GM10847 (cell line): ENCODE results near the gene CXCL8.

ENCODE experiments used
- POLR2A ChIP-seq: IDR thresholded peaks from 2 replicates; pipeline ENCODE4 v1.6.1; 2011; ENCODE audit not compliant: insufficient read length; ENCODE audit errors: extremely low read depth

CXCL8 gene

DNA sequence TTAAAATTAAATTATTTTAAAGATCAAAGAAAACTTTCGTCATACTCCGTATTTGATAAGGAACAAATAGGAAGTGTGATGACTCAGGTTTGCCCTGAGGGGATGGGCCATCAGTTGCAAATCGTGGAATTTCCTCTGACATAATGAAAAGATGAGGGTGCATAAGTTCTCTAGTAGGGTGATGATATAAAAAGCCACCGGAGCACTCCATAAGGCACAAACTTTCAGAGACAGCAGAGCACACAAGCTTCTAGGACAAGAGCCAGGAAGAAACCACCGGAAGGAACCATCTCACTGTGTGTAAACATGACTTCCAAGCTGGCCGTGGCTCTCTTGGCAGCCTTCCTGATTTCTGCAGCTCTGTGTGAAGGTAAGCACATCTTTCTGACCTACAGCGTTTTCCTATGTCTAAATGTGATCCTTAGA, at the start of gene CXCL8:
Gene CXCL8 (plus strand): TSS at position 217 of the 426 bp plus-strand sequence. CDS start 90 bp downstream, at position 307.
- TF ChIP-seq POLR2A, result no peak

GRCh38 chr4:73691759-73692158, 48.6 kb upstream of the CXCL8 start:
- TF ChIP-seq POLR2A, result no peak

DNA sequence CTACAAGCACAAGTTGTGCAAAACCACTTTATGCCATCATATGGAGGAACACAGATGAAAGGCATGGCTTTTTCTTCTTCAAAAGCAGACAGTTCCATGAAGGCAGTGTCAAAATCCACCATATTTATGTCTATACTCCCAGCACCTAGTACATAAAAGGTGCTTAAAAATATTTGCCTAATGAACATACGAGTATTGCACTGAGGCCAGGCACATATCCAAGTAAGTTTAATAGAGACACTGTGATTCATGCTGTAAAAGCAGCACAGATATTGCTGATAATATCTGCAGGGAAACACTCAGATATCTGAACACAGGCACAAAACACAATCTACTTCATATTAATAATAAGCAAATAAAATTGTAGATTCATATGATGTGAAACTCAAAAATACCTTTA, 48.1 kb upstream of the CXCL8 start:
- TF ChIP-seq POLR2A, result no peak

DNA sequence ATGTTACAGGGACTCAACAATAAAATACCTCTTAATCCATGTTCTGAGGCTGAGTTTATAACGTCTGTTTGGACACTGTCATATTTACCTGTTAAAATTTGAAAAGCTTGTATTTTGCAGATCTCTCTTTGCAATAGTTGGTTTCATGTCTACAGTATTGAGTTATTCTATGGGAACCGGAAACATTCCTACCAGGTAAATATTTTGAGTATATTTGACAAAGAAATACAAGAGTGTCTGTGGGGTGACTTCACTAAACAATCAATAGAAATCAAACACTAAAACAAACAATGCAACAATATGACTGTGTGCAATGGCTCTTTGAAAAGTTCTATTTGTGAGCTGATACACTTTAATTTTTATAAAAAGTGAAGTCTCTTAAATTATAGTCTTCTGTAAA, 47.7 kb upstream of the CXCL8 start:
- no peak for TF ChIP-seq POLR2A

DNA sequence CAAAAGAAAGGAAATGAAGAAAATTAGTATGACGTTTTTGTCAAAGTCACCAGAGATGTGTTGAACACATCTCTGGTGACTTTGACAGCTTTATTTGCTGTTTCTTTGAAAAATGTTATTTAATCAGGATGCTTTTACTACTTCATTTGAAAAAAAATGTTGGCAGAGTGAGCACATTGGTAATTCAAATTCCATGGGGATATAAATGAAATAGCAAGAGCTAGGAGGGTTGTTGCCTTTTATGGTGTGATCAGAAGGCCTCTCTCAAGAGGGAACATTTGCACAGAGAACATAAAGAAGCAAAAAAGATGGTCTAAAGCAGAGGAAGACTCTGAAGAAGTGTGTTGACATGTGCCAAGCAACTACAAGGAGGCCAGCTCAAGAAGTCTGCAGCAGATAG, 46.6 kb upstream of the CXCL8 start:
- no peak for TF ChIP-seq POLR2A

DNA sequence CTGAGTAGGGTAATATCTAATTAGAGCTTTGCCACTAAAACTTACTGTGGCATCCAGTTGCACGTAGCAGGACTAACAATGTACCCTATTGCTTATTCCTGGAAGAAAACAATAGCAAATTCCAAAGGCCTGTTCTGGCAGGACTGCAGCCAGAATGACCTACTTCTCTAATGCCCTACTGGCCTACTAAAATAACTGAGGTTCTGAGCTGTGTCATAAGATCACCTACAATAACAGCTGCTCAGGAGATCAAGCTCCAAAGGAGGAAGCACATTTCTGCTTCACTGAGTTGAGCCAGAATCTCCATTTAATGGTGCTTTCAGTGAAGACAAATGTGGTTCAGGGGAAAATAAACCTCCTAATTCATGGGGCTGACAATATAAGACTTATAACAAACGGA, 42.2 kb upstream of the CXCL8 start:
- no peak for TF ChIP-seq POLR2A

GRCh38 chr4:73701116-73701515, 39.3 kb upstream of the CXCL8 start:
- TF ChIP-seq POLR2A, result no peak

- TF ChIP-seq POLR2A, result no peak
Measured at GRCh38 chr4:73702796-73703287, 37.5 kb upstream of the CXCL8 start.

DNA sequence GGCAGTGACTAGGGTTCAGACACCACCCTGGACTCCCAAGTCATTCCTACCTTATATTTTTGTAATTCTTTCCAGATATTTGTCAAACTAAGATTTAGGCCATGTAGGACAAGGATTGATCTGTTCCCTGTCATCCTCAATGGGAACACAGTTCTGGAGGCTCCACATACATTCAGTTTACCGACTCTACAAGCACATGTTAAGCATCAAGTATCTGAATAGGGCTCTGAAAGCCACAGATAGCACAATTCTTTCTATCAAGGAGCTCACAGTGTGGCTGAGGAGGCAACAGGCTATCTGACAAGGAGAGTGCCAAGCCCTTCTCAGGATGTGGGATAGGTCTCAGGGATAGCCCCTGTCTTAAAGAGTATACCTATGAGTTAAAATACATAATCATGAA, 37.0 kb upstream of the CXCL8 start:
- no peak for TF ChIP-seq POLR2A

DNA sequence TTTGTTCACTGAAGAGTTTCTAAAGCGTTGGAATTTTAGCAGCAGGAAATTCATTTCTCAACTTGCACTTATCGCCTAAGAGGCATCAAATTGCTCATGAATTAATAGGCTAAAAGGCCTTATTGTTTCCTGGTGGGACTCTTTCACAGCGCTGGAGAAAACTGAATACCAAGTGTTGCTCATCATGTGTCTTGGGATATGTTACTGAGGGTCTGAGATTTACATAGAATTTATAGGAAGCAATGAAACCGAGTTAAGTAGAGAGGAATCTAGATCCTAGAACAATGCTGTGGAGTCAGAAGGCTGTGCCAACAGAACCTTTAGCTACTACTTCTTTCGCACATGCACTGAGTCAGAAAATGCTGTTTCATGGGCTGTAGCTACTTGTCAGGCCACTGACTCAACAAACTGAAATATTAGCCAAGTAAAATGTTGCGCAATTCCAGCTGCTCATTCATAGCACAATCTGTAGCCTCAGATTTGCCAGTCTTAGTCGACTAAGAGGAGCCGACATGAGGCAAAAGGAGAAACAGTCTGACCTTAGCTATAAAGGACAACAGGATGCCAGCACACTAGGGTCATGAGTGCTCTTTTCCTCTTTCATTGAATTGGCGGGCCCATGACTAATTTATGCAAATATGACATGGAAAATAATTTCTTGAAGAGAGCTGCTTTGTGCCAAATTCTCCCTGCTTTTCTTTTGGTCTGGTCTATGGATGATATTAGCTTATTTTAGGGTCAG, 35.9 kb upstream of the CXCL8 start:
- TF ChIP-seq POLR2A, result no peak

- no peak for TF ChIP-seq POLR2A
Measured at GRCh38 chr4:73705056-73705432, 35.3 kb upstream of the CXCL8 start.

DNA sequence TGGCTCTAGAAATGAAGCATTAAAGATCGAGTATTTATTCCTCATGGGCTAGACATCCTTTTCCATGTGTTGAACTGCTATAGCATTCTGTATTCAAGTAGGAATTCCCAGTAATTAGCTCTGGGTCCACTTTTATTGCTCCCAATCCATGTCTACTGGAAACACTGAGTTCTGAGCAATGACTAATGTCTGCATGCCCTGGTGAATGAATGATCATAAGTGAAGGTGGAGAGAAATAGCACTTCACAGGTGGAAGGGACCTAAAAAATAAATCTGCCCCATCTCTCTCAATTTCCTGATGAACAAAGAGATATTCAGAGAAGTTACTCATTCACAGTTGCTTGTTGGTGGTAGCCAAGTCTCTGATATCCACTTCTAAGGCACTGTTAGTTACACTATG, 34.6 kb upstream of the CXCL8 start:
- TF ChIP-seq POLR2A, result no peak

- no peak for TF ChIP-seq POLR2A
Measured at GRCh38 chr4:73706811-73707210, 33.6 kb upstream of the CXCL8 start.

DNA sequence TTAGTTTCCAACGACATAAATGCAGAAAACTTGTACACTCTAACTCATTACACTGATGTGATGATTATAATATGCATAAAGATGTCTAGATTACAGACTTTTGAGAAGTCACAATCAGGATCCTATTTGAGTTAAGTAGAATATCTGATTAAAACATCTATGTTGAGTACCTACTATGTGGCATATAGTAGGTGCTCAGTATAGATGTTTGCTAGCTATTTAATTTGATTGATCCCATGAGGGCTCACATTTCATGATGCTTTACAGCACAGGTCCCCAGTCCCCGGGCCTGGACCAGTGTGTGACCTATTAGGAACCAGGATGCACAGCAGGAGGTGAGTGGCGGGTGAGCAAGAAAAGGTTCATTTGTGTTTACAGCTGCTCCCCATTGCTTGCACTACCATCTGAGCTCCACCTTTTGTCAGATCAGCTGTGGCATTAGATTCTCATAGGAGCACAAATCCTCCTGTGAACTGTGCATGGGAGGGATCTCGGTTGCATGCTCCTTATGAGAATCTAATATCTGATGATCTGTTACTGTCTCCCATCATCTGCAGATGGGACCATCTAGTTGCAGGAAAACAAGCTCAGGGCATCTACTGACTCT, 33.0 kb upstream of the CXCL8 start:
- TF ChIP-seq POLR2A, result no peak

GRCh38 chr4:73707918-73708577, 32.3 kb upstream of the CXCL8 start:
- no peak for TF ChIP-seq POLR2A

DNA sequence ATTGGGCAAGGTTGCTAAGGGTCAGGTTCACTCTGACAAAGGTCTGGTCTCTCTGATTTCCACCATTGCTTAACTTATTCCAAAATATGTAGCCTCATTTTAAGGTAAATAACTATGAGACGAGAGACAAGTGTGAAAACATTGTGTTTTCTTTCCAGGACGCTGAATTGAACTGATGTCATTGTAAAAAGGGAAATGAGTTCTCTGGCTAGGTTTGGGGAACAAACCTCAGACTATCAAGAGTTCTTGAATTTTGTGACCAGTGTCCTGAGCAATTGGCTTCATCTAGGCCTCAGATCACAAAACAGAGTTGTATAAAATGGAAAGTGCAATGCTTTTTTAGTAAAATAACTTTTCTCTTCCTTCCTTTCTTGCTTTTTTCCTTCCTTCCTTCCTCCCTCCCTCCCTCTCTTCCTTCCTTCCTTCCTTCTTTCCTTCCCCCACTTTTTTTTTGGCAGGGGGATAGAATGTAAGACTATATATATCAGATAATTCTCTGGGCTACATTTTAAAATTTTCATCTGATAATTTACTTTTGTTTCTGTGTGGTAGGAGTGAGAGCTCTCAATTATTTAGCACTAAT, 30.8 kb upstream of the CXCL8 start:
- TF ChIP-seq POLR2A, result no peak
